ENCODE results near the gene MYZAP.

Gene MYZAP

DNA sequence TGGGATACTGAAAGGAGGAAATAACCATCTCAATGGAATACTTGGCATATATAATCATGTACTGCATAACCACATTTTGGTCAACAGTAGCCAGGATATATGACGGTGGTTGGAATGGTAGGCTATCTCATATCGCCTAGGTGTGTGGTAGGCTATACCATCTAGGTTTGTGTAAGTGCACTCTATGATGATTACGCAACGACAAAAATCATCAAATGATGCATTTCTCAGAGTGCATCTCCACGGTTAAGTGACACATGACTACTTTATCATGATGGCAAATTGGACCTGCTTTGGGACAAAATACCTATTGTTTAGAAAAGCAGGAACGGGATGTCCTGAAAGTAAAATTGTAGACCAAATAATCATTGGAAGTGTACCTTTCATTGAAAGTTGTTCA, 2.8 kb downstream of the MYZAP start:
- no peak for DNase-seq (ENCODE audit: extremely low read depth, low read depth)
- H3K4me3 ChIP-seq (replicated peaks; ENCODE audit: low read depth, low read length), result no peak overlapping the region
- no peak for TF ChIP-seq CTCF (IDR thresholded peaks at IDR 0.05; ENCODE audit: low read depth, low read length, missing control alignments)

DNA sequence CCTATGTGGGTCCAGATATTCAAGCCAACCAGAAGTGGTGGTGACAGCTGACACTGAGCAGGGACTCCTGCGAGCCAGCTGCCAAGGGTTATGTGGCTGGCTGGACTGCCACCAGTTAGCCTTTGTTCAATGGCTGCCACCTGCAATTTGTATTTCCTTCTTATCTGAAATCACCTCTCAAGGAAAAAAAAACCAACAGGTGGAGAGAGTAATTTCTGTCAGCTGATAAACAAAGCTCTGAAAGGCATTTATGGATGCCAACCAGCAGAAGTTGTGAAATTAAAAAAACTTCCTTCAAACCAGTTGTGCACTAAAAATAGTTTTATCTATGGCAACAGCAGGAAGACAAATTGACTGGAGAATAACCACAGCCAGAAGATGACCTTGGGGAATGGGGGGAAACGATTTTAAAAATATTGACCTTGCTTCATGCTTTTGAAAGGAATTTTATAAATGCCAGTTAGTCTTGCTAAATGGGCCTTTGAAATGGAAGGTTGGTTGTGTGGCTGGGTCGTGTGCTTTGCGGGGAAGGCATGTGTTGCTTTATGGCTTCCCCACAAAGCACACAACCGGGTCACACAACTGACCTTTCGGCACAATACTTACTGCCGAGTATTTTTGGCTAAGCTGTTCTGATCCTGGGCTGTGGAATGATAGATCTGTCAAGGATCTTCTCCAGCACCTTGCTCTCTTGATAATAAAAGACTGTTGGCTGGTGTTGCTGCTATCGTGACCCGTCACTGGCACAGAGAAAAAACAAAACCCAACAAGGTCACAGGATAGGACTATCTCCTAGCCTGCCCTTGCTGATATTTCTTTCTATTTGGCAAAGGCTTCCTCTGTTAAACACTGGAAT, 3.5 kb downstream of the MYZAP start:
- no peak for DNase-seq (ENCODE audit: extremely low read depth, low read depth)

GRCh38 chr15:57596301-57596855, 4.7 kb downstream of the MYZAP start:
- no peak for DNase-seq (ENCODE audit: extremely low read depth, low read depth)
- no peak overlapping the region for H3K4me3 ChIP-seq (replicated peaks; ENCODE audit: low read depth, low read length)
- no peak for TF ChIP-seq CTCF (IDR thresholded peaks at IDR 0.05; ENCODE audit: low read depth, low read length, missing control alignments)

More for the DNA sequence above, 3.5 kb downstream of the MYZAP start:
- TF ChIP-seq CTCF (IDR thresholded peaks at IDR 0.05; ENCODE audit: low read depth, low read length, missing control alignments), result no peak
- no peak overlapping the region for H3K4me3 ChIP-seq (replicated peaks; ENCODE audit: low read depth, low read length)

DNA sequence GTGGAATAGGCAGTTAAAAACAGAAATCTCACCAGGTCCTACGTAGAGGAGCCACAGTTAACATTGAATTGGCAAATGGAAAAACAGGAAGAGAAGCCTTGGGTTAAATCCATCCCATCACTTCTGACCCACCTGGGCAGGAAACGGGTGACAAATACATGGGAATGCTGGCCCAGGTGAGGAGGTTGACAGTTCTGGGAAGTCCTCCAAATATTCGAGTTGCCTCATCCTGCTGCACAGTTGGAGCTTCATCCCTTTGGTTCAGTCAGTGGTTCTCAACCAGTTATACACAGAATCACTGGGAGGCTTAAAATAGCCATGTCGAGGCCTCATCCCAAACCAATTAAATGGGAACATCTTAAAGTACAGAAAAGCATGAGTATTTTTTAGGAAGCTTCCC, 5.3 kb downstream of the MYZAP start:
- no peak for DNase-seq (ENCODE audit: extremely low read depth, low read depth)
- no peak for TF ChIP-seq CTCF (IDR thresholded peaks at IDR 0.05; ENCODE audit: low read depth, low read length, missing control alignments)
- H3K4me3 ChIP-seq (replicated peaks; ENCODE audit: low read depth, low read length), result no peak overlapping the region

- no peak overlapping the region for H3K4me3 ChIP-seq (replicated peaks; ENCODE audit: low read depth, low read length)
- DNase-seq (ENCODE audit: extremely low read depth, low read depth), result no peak
- TF ChIP-seq CTCF (IDR thresholded peaks at IDR 0.05; ENCODE audit: low read depth, low read length, missing control alignments), result no peak
These were observed 5.7 kb downstream of the MYZAP start for GRCh38 chr15:57597431-57597830.

DNA sequence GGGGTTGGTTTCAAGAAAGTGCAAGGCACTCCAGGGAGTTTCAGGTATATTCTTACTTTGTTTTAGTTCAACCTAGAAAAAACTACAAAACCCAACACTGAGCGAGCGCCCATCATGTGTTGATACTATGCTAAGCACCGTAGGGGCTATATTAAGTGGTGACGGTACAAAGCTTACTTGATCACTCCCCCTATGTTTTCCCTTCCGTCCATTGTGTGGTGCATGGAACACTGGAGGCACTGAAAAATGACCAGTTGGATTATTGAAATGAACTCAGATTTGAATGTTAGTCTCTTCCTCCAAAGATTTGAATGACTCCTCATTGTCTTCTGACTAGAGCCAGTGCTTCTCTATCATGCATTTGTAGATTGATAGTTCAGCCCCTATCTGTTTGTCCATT, 6.6 kb downstream of the MYZAP start:
- no peak overlapping the region for H3K4me3 ChIP-seq (replicated peaks; ENCODE audit: low read depth, low read length)
- no peak for DNase-seq (ENCODE audit: extremely low read depth, low read depth)
- no peak for TF ChIP-seq CTCF (IDR thresholded peaks at IDR 0.05; ENCODE audit: low read depth, low read length, missing control alignments)
